Measurements from ENCODE around the gene TMEM163. TPM values are rescaled to one million over a fixed set of nuclear protein-coding genes. Genes with fewer than 3 reads are reported as not detected.

The TMEM163 gene
- total RNA-seq, 1 experiment from 2014 or later, result 0.12 TPM

DNA sequence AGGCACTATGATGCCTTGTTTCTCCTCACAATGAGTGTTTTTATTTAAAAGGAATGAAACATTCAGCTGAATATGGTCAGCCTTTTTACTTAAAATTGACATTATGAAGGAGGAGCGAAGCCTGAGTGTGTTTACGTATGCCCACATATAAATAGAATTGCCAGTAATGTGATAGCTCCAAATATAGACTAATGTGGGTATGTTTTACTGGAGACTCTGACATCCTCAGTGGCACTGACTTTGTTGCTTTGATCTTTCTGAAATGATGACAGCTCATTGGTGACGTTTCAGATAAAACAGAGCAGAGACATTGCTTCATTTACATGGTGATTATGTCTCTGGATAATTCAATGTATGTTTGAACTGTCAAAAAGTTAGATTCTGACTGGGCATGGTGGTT, 297.9 kb downstream of the TMEM163 start:
- CTCF ChIA-PET, result no interaction called here
- POLR2A ChIA-PET, result no interaction called here
- intact Hi-C loops (cut with micrococcal nuclease), result no loop called here

DNA sequence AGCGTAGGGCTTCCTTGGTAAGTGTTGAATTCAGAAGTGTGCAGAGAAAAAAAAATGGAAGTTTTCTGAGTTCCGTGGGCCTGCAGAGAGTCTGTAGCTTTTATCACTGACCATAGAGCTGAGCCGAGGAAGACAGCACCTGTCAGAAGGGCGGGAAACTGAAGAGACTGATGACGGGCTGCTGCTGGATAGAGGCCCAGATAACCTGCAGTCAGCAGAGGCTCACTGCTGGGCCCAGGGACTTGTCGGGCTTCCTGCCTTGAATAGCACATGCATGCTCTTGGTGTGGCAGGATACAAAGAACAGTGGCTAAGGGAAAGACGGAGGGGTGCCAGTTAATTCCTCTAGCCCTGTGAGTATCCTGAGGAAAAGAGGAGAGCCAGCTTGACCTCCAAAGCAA, 298.5 kb downstream of the TMEM163 start:
- no TSS peak for BruUV-seq (replicated peaks)
- no peak for ATAC-seq

More for the DNA sequence above, 297.9 kb downstream of the TMEM163 start:
- H2AFZ ChIP-seq (ENCODE audit: low read depth, low read length, poor library complexity, severe bottlenecking), result no peak overlapping the region
- ATAC-seq (no peak), DNase-seq (ENCODE audit: low read depth, low spot score) (no peak)
- H3K4me2 ChIP-seq (ENCODE audit: low read length), result no peak overlapping the region
- RAD21 ChIA-PET (ENCODE audit: low non-redundant PET in 1 of 2, low total read pairs in 2 of 2, uncharacterized antibody in 2 of 2, unreplicated experiment in 2 of 2), result no interaction called here
- no peaks in the 10 kb centered on the region for H3K27me3 ChIP-seq (ENCODE audit: insufficient read depth, low read length)
- no TSS peak for BruUV-seq (replicated peaks)
- H3K9me2 ChIP-seq (ENCODE audit: insufficient read depth), result no peaks in the 10 kb centered on the region
- no peak overlapping the region for H3K27ac ChIP-seq (ENCODE audit: low read depth, low read length)
- peaks cover 5% of the 10 kb centered on the region in 2 experiments; a peak in 1 of 4 replicates for H3K4me1 ChIP-seq (ENCODE audit: control insufficient read depth in 1 of 2, insufficient read depth in 2 of 2, low read length in 2 of 2)
- no peak overlapping the region for H3K9ac ChIP-seq (ENCODE audit: low read length)
- H4K20me1 ChIP-seq (ENCODE audit: insufficient read depth), result no peaks in the 10 kb centered on the region
- no peaks in the 10 kb centered on the region for H3K36me3 ChIP-seq (ENCODE audit: control insufficient read depth in 1 of 2, insufficient read depth in 2 of 2, low read length in 2 of 2)
- no peak overlapping the region for H3K4me3 ChIP-seq (replicated peaks in 1 of 2; ENCODE audit: low read depth in 1 of 2, low read length in 2 of 2)
- TF ChIP-seq ELF1 (IDR thresholded peaks at IDR 0.05; ENCODE audit: borderline replicate concordance, low read depth), result no peak
- TF ChIP-seq, protein P1, sequence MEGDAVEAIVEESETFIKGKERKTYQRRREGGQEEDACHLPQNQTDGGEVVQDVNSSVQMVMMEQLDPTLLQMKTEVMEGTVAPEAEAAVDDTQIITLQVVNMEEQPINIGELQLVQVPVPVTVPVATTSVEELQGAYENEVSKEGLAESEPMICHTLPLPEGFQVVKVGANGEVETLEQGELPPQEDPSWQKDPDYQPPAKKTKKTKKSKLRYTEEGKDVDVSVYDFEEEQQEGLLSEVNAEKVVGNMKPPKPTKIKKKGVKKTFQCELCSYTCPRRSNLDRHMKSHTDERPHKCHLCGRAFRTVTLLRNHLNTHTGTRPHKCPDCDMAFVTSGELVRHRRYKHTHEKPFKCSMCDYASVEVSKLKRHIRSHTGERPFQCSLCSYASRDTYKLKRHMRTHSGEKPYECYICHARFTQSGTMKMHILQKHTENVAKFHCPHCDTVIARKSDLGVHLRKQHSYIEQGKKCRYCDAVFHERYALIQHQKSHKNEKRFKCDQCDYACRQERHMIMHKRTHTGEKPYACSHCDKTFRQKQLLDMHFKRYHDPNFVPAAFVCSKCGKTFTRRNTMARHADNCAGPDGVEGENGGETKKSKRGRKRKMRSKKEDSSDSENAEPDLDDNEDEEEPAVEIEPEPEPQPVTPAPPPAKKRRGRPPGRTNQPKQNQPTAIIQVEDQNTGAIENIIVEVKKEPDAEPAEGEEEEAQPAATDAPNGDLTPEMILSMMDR (IDR thresholded peaks at IDR 0.05 in 2 of 3, conservative IDR thresholded peaks at IDR 0.05 in 1 of 3; ENCODE audit: borderline replicate concordance in 1 of 3, insufficient read depth in 1 of 3, low read depth in 2 of 3, low read length in 2 of 3), result no peak
- no peak for TF ChIP-seq POLR2AphosphoS5 (IDR thresholded peaks at IDR 0.05; ENCODE audit: low read depth, low read length)
- no peak for TF ChIP-seq EZH2phosphoT487 (IDR thresholded peaks at IDR 0.05; ENCODE audit: borderline replicate concordance)
- H3K79me2 ChIP-seq (ENCODE audit: insufficient read depth, low read length), result no peaks in the 10 kb centered on the region
- no peaks in the 10 kb centered on the region for H3K9me3 ChIP-seq (ENCODE audit: control insufficient read depth in 1 of 2, insufficient read depth in 1 of 2, low read depth in 1 of 2, low read length in 2 of 2)

More for the DNA sequence above, 298.5 kb downstream of the TMEM163 start:
- Histone ChIP-seq H3K36me3 (ENCODE audit: control insufficient read depth in 1 of 2, insufficient read depth in 2 of 2, low read length in 2 of 2) (no peaks in the 10 kb centered on the region), H3K4me2 (ENCODE audit: low read length) (no peak overlapping the region), H3K79me2 (ENCODE audit: insufficient read depth, low read length) (no peaks in the 10 kb centered on the region), H3K9ac (ENCODE audit: low read length) (no peak overlapping the region), H3K9me3 (ENCODE audit: control insufficient read depth in 1 of 2, insufficient read depth in 1 of 2, low read depth in 1 of 2, low read length in 2 of 2) (no peaks in the 10 kb centered on the region), H4K20me1 (ENCODE audit: insufficient read depth) (no peaks in the 10 kb centered on the region), H3K9me2 (ENCODE audit: insufficient read depth) (no peaks in the 10 kb centered on the region), H3K4me1 (ENCODE audit: control insufficient read depth in 1 of 2, insufficient read depth in 2 of 2, low read length in 2 of 2) (peaks cover 5% of the 10 kb centered on the region in 2 experiments; a peak in 1 of 4 replicates), H3K4me3 (replicated peaks in 1 of 2; ENCODE audit: low read depth in 1 of 2, low read length in 2 of 2) (no peak overlapping the region), H3K27ac (ENCODE audit: low read depth, low read length) (no peak overlapping the region), H3K27me3 (ENCODE audit: insufficient read depth, low read length) (no peaks in the 10 kb centered on the region), H2AFZ (ENCODE audit: low read depth, low read length, poor library complexity, severe bottlenecking) (no peak overlapping the region)
- DNase-seq (ENCODE audit: low read depth, low spot score), result no peak
- ChIA-PET POLR2A (no interaction called here), CTCF (interaction anchor here (1.1 kb wide), 1 partner anchor 31 kb away, joined by 3 read pairs; no protein-coding TSS in a partner anchor), RAD21 (ENCODE audit: low non-redundant PET in 1 of 2, low total read pairs in 2 of 2, uncharacterized antibody in 2 of 2, unreplicated experiment in 2 of 2) (no interaction called here)
- intact Hi-C loops (cut with micrococcal nuclease), result no loop called here
- TF ChIP-seq EGR1 (IDR thresholded peaks at IDR 0.05; ENCODE audit: low read depth) (no peak), TCF7L2 (IDR thresholded peaks at IDR 0.05; ENCODE audit: borderline replicate concordance, extremely low read depth, insufficient read depth, insufficient read length) (no peak), SRF (IDR thresholded peaks at IDR 0.05; ENCODE audit: low read depth) (no peak)

Measured in HCT116 (cell line).